Measurements from ENCODE around the gene AP1S2. TPM values are rescaled to one million over a fixed set of nuclear protein-coding genes. Genes with fewer than 3 reads are reported as not detected.

Gene AP1S2
- total RNA-seq, 1 donor from 2014 or later = 99.3 TPM

DNA sequence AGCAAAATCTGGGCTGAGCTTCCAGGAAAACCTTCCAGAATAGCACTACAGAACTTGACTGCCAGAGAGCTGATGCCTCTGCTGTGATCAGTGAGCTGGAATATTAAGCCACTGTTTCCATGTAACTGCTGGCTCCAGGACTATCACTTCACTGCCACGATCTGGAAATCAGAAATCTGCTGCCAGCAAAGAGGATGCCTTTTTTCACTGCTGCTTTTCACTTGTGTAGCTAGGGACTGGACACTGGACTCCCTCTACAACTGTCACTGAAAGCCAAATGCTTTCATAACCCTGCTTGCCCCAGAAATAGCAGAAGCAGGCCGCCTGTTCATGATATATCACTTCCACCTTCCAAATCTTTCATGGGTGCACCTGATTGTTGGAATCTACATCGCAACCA is 9.4 kb upstream of the AP1S2 start:
- Histone ChIP-seq H3K27ac (no peak overlapping the region), H3K9me3 (no peaks in the 10 kb centered on the region), H3K4me3 (no peak overlapping the region), H3K4me1 (no peaks in the 10 kb centered on the region), H3K36me3 (no peaks in the 10 kb centered on the region), H3K27me3 (no peaks in the 10 kb centered on the region)
- DNase-seq (ENCODE audit: low spot score in 2 of 2) = no peak
- intact Hi-C loops (cut with DNase I) = no loop called here
- TF ChIP-seq, protein P1, sequence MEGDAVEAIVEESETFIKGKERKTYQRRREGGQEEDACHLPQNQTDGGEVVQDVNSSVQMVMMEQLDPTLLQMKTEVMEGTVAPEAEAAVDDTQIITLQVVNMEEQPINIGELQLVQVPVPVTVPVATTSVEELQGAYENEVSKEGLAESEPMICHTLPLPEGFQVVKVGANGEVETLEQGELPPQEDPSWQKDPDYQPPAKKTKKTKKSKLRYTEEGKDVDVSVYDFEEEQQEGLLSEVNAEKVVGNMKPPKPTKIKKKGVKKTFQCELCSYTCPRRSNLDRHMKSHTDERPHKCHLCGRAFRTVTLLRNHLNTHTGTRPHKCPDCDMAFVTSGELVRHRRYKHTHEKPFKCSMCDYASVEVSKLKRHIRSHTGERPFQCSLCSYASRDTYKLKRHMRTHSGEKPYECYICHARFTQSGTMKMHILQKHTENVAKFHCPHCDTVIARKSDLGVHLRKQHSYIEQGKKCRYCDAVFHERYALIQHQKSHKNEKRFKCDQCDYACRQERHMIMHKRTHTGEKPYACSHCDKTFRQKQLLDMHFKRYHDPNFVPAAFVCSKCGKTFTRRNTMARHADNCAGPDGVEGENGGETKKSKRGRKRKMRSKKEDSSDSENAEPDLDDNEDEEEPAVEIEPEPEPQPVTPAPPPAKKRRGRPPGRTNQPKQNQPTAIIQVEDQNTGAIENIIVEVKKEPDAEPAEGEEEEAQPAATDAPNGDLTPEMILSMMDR (IDR thresholded peaks at IDR 0.05) = no peak

DNA sequence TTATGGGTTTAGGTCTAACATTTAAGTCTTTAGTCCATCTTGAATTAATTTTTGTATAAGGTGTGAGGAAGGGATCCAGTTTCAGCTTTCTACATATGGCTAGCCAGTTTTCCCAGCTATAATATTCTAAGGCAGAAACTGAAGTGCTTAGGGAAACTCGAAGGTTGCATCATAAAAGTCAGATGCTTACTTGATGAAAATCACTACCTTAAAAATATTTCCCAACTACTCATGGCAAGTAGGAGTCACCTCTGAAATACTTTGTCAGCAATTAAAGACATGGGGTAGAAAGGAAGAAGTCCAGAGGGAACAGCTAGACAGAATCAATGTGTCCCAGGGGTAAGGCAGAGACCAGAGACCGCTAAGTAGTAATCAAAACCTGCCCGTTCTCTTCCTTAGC is 6.3 kb upstream of the AP1S2 start:
- Histone ChIP-seq H3K27me3 (no peaks in the 10 kb centered on the region), H3K36me3 (no peaks in the 10 kb centered on the region), H3K27ac (no peak overlapping the region), H3K4me3 (no peak overlapping the region), H3K4me1 (peaks cover 0 to 4% of the 10 kb centered on the region in 2 donors), H3K9me3 (no peaks in the 10 kb centered on the region)
- DNase-seq (ENCODE audit: low spot score in 2 of 2) = no peak
- intact Hi-C loops (cut with DNase I) = no loop called here
- TF ChIP-seq, protein P1 (IDR thresholded peaks at IDR 0.05) = no peak

DNA sequence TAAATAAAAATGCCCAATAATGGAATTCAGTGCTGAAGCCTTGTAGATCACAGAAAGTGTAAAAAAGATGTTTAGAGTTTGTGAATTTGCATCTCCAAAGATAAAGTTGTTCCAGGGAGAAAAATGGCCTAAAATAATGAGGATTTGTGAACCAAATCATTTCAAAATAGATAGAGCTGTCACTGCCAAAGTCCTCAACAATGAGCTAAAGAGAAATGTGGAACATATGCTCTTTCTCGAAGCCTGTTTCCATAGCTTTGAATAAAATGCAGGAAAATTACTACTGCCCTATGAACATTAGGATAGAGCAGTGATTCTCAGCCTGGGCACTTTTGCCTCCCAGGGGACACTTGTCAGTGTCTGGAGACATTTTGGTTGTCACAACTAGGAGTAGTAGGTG is 3.4 kb upstream of the AP1S2 start:
- intact Hi-C loops (cut with DNase I) = loop anchor here (5.0 kb wide), 2 partner anchors 366 to 929 kb away; partner anchors contain the start of genes PIR and TXLNG
- Histone ChIP-seq H3K4me3 (no peak overlapping the region), H3K36me3 (no peaks in the 10 kb centered on the region), H3K27ac (no peak overlapping the region), H3K27me3 (no peaks in the 10 kb centered on the region), H3K4me1 (peaks cover 0 to 9% of the 10 kb centered on the region in 2 donors), H3K9me3 (no peaks in the 10 kb centered on the region)
- no peak for DNase-seq (ENCODE audit: low spot score in 2 of 2)
- TF ChIP-seq, protein P1 (IDR thresholded peaks at IDR 0.05) = no peak

DNA sequence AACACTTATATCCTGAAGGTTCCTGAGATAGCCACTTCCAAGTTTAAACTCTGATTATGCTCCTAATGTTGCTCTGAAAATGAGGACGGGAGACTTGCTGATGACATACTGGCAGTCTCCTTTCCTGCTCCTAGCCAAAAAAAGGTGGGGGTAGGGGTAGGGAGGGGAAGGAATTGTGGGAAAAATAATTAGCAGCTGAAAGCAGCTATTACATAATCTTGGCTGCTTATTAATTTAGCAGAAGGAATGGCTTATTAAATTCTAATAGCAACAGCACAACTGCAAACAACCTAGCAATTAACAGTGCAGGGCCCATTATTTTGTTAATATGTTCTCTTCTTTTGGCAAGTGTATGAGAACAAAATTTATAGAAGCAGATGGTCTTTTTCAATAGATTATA is 2.0 kb upstream of the AP1S2 start:
- H3K4me3 ChIP-seq = no peak overlapping the region
- H3K27me3 ChIP-seq = no peaks in the 10 kb centered on the region
- peak overlapping the region in 1 of 2 donors; percentile 93 for H3K27ac ChIP-seq
- H3K36me3 ChIP-seq = no peaks in the 10 kb centered on the region
- H3K9me3 ChIP-seq = no peaks in the 10 kb centered on the region
- TF ChIP-seq, protein P1 (IDR thresholded peaks at IDR 0.05) = no peak
- DNase-seq (ENCODE audit: low spot score in 2 of 2) = no peak
- intact Hi-C loops (cut with DNase I) = loop anchor here (5.0 kb wide), 2 partner anchors 364 to 931 kb away; partner anchors contain the start of genes PIR and TXLNG
- peaks cover 0 to 9% of the 10 kb centered on the region in 2 donors for H3K4me1 ChIP-seq

DNA sequence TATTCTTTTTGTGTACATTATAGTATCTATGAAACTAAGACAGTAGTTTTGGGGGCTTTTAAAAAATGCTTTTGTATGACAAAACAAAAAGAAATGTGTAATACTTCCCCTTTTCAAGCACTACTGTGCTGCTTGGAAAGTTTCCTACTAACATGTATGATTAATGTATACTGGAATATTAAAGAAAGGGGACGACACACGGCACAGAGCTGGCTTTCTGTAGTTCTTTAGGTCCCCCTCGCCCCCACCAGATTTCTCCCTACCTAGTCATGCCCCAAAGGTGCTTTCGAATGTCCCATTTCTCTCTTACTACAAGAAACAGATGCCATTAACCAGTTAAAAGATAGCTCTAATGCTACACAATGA is 1.6 kb upstream of the AP1S2 start:
- intact Hi-C loops (cut with DNase I) = loop anchor here (5.0 kb wide), 2 partner anchors 364 to 931 kb away; partner anchors contain the start of genes PIR and TXLNG
- DNase-seq (ENCODE audit: low spot score in 2 of 2) = no peak
- TF ChIP-seq, protein P1 (IDR thresholded peaks at IDR 0.05) = no peak
- Histone ChIP-seq H3K36me3 (no peaks in the 10 kb centered on the region), H3K4me1 (peaks cover 0 to 9% of the 10 kb centered on the region in 2 donors), H3K4me3 (peak overlapping the region in 1 of 2 donors; percentile 84), H3K27me3 (no peaks in the 10 kb centered on the region), H3K27ac (peak overlapping the region in 1 of 2 donors; percentile 93), H3K9me3 (no peaks in the 10 kb centered on the region)
